Measurements from ENCODE around the gene LOC101059915. TPM values are rescaled to one million over a fixed set of nuclear protein-coding genes. Genes with fewer than 3 reads are reported as not detected.
"Not testable (repeated sequence)": the region's sequence is repeated elsewhere in the genome, so short reads cannot be mapped to it uniquely, and the experiment has no call there.

Gene LOC101059915

GRCh38 chrX:71697466-71698298, 30.3 kb downstream of the LOC101059915 start:
- H3K4me3 ChIP-seq; H3K27me3 ChIP-seq; intact Hi-C loops (cut with DNase I); H3K27ac ChIP-seq; H3K4me1 ChIP-seq; H3K9me3 ChIP-seq; H3K36me3 ChIP-seq; H3K9ac ChIP-seq (ENCODE audit: low read depth in 2 of 2, low read length in 2 of 2); DNase-seq: not testable (repeated sequence)

GRCh38 chrX:71698299-71699022, 31.1 kb downstream of the LOC101059915 start:
- H3K9ac ChIP-seq (ENCODE audit: low read depth in 2 of 2, low read length in 2 of 2); H3K27ac ChIP-seq; DNase-seq; H3K27me3 ChIP-seq; H3K4me3 ChIP-seq; H3K36me3 ChIP-seq; H3K9me3 ChIP-seq; intact Hi-C loops (cut with DNase I); H3K4me1 ChIP-seq: not testable (repeated sequence)

- intact Hi-C loops (cut with DNase I); H3K4me3 ChIP-seq; H3K4me1 ChIP-seq; H3K9ac ChIP-seq (ENCODE audit: low read depth in 2 of 2, low read length in 2 of 2); H3K9me3 ChIP-seq; DNase-seq; H3K27ac ChIP-seq; H3K27me3 ChIP-seq; H3K36me3 ChIP-seq: not testable (repeated sequence)
Observed at GRCh38 chrX:71699023-71699344, 31.6 kb downstream of the LOC101059915 start.

- H3K9ac ChIP-seq (ENCODE audit: low read depth in 2 of 2, low read length in 2 of 2); H3K27ac ChIP-seq; H3K36me3 ChIP-seq; H3K27me3 ChIP-seq; H3K9me3 ChIP-seq; H3K4me1 ChIP-seq; H3K4me3 ChIP-seq; DNase-seq; intact Hi-C loops (cut with DNase I): not testable (repeated sequence)
Observed at GRCh38 chrX:71702853-71703252, 35.5 kb downstream of the LOC101059915 start.

GRCh38 chrX:71714064-71714463, 46.7 kb downstream of the LOC101059915 start:
- H3K4me3 ChIP-seq; H3K9ac ChIP-seq (ENCODE audit: low read depth in 2 of 2, low read length in 2 of 2); intact Hi-C loops (cut with DNase I); H3K9me3 ChIP-seq; H3K27me3 ChIP-seq; H3K36me3 ChIP-seq; DNase-seq; H3K4me1 ChIP-seq; H3K27ac ChIP-seq: not testable (repeated sequence)

GRCh38 chrX:71715551-71715950, 48.2 kb downstream of the LOC101059915 start:
- intact Hi-C loops (cut with DNase I); H3K27ac ChIP-seq; H3K9ac ChIP-seq (ENCODE audit: low read depth in 2 of 2, low read length in 2 of 2); H3K9me3 ChIP-seq; H3K27me3 ChIP-seq; H3K36me3 ChIP-seq; DNase-seq; H3K4me1 ChIP-seq; H3K4me3 ChIP-seq: not testable (repeated sequence)

GRCh38 chrX:71716323-71716722, 49.0 kb downstream of the LOC101059915 start:
- H3K36me3 ChIP-seq; H3K27ac ChIP-seq; H3K9ac ChIP-seq (ENCODE audit: low read depth in 2 of 2, low read length in 2 of 2); DNase-seq; H3K9me3 ChIP-seq; H3K4me1 ChIP-seq; H3K27me3 ChIP-seq; H3K4me3 ChIP-seq; intact Hi-C loops (cut with DNase I): not testable (repeated sequence)

GRCh38 chrX:71718185-71718584, 50.8 kb downstream of the LOC101059915 start, which contains the start of gene CXorf49:
Gene CXorf49, minus strand, starts transcription at chrX:71718285. Its CDS starts 134 bp downstream, at chrX:71718151.
- H3K9me3 ChIP-seq; H3K27ac ChIP-seq; intact Hi-C loops (cut with DNase I); H3K27me3 ChIP-seq; DNase-seq; H3K4me3 ChIP-seq; H3K4me1 ChIP-seq; H3K36me3 ChIP-seq; H3K9ac ChIP-seq (ENCODE audit: low read depth in 2 of 2, low read length in 2 of 2): not testable (repeated sequence)

- intact Hi-C loops (cut with DNase I); H3K4me1 ChIP-seq; H3K9me3 ChIP-seq; H3K36me3 ChIP-seq; H3K27ac ChIP-seq; DNase-seq; H3K27me3 ChIP-seq; H3K9ac ChIP-seq (ENCODE audit: low read depth in 2 of 2, low read length in 2 of 2); H3K4me3 ChIP-seq: not testable (repeated sequence)
Observed at GRCh38 chrX:71719195-71719594, 51.8 kb downstream of the LOC101059915 start.

GRCh38 chrX:71720289-71720886, 53.0 kb downstream of the LOC101059915 start:
- H3K4me3 ChIP-seq; H3K27ac ChIP-seq; H3K27me3 ChIP-seq; intact Hi-C loops (cut with DNase I); H3K9me3 ChIP-seq; H3K4me1 ChIP-seq; DNase-seq; H3K36me3 ChIP-seq; H3K9ac ChIP-seq (ENCODE audit: low read depth in 2 of 2, low read length in 2 of 2): not testable (repeated sequence)

Other genes with a start within 250 kb of the LOC101059915 start
- 10 to 100 TPM; 75.0 to 80.6 TPM for gene OGT, start 134.4 kb upstream of the LOC101059915 start, total RNA-seq
- gene GCNA, start 89.1 kb upstream of the LOC101059915 start, total RNA-seq, result under 1 TPM; 0.85 to 0.99 TPM
- 1 to 10 TPM; 2.1 to 3.9 TPM for gene CXCR3, start 49.0 kb upstream of the LOC101059915 start, total RNA-seq
- not detected for gene CXorf49, start 50.7 kb downstream of the LOC101059915 start, total RNA-seq
- gene CXorf49B, start 95.8 kb downstream of the LOC101059915 start, total RNA-seq, result not detected
- gene NHSL2, start 243.3 kb downstream of the LOC101059915 start, total RNA-seq, result 1 to 10 TPM; 1.0 to 4.1 TPM